Osteocyte (in vitro differentiated cells): Measurements from ENCODE around the gene CD44. TPM values are rescaled to one million over a fixed set of nuclear protein-coding genes. Genes with fewer than 3 reads are reported as not detected.

Source experiments
- DNase-seq: peaks from one replicate; pipeline ENCODE4 v3.0.0; 2021; ENCODE audit warnings: mixed read lengths; ENCODE audit not compliant: unreplicated experiment; ENCODE audit errors: extremely low spot score
- H3K27ac Mint-ChIP-seq: one replicate; pipeline ENCODE4 v1.8.0; 2021; ENCODE audit warnings: mild to moderate bottlenecking, mixed read lengths; ENCODE audit not compliant: unreplicated experiment
- H3K27me3 Mint-ChIP-seq: one replicate; pipeline ENCODE4 v1.8.0; 2021; ENCODE audit warnings: mixed read lengths; ENCODE audit not compliant: unreplicated experiment
- H3K36me3 Mint-ChIP-seq: one replicate; pipeline ENCODE4 v1.8.0; 2021; ENCODE audit warnings: mixed read lengths; ENCODE audit not compliant: unreplicated experiment
- H3K4me1 Mint-ChIP-seq: one replicate; pipeline ENCODE4 v1.8.0; 2021; ENCODE audit warnings: mixed read lengths; ENCODE audit not compliant: unreplicated experiment
- H3K4me3 Mint-ChIP-seq: one replicate; pipeline ENCODE4 v1.8.0; 2021; ENCODE audit warnings: mild to moderate bottlenecking, moderate library complexity, mixed read lengths; ENCODE audit not compliant: unreplicated experiment
- H3K9me3 Mint-ChIP-seq: one replicate; pipeline ENCODE4 v1.8.0; 2021; ENCODE audit warnings: mixed read lengths; ENCODE audit not compliant: unreplicated experiment
- CTCF ChIP-seq: fragments of 200-600 bp; sonication (generic); IDR thresholded peaks from 2 replicates; pipeline ENCODE4 v1.5.0; 2021; ENCODE audit warnings: antibody characterized with exemption, mild to moderate bottlenecking, moderate library complexity
- total RNA-seq: library from RNA; stranded (reverse); gene quantifications from 2 replicates; pipeline ENCODE4 v1.2.1, GENCODE V29; 2021

Gene CD44
- total RNA-seq, 1 donor from 2014 or later: 283 TPM

DNA sequence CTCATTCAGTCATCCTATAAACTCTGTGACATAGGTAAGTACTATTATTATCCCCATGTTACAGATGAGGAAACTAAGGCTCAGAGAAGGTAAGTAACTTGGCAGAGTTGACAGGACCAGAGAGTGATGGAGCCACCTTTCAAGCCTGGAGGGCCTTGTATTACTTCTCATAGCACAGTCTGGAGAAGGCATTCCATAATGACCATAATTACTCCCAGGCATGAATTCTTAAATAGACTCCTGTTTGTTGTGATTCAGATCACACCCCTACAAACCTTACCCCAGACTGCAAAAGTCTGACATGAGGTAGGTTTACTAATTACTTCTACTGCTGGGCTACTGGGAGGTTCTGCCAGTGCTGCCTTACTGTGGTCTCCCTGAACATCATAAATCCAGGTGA, 77.0 kb downstream of the CD44 start:
- no peak for DNase-seq
- Mint-ChIP-seq H3K27me3 (no peaks in the 10 kb centered on the region), H3K4me1 (peaks cover 40% of the 10 kb centered on the region), H3K9me3 (peaks cover 1% of the 10 kb centered on the region), H3K36me3 (peaks cover 36% of the 10 kb centered on the region), H3K27ac (peak overlapping the region; percentile 85), H3K4me3 (no peak overlapping the region)
- TF ChIP-seq CTCF: no peak

- no peak for TF ChIP-seq CTCF
- no peaks in the 10 kb centered on the region for H3K27me3 Mint-ChIP-seq
- H3K4me1 Mint-ChIP-seq: peaks cover 41% of the 10 kb centered on the region
- H3K9me3 Mint-ChIP-seq: no peaks in the 10 kb centered on the region
- DNase-seq: no peak
- H3K36me3 Mint-ChIP-seq: peaks cover 38% of the 10 kb centered on the region
- no peak overlapping the region for H3K4me3 Mint-ChIP-seq
- H3K27ac Mint-ChIP-seq: peak overlapping the region; percentile 34
Observed at GRCh38 chr11:35216962-35217678, 78.1 kb downstream of the CD44 start.

DNA sequence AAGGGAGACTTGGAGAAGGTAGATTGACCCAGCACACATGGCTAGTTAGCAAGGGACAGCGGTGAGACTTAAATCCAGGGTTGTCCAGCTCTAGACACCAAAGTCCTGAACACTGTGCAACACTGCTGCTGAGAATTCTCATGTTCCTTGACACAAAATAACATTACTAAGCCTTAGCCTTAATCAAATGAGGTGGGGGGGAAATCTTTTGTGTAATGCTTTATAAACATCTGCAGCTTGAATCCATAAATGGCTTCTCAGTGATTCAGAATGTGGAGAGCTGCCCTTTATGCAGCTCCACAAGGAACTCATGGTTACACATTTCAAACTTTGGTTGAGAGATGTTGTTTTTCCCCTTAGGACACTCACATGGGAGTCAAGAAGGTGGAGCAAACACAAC, 80.0 kb downstream of the CD44 start:
- no peak for TF ChIP-seq CTCF
- Mint-ChIP-seq H3K27ac (peak overlapping the region; percentile 52), H3K4me1 (peaks cover 45% of the 10 kb centered on the region), H3K27me3 (no peaks in the 10 kb centered on the region), H3K9me3 (no peaks in the 10 kb centered on the region), H3K4me3 (no peak overlapping the region), H3K36me3 (peaks cover 43% of the 10 kb centered on the region)
- DNase-seq: no peak

DNA sequence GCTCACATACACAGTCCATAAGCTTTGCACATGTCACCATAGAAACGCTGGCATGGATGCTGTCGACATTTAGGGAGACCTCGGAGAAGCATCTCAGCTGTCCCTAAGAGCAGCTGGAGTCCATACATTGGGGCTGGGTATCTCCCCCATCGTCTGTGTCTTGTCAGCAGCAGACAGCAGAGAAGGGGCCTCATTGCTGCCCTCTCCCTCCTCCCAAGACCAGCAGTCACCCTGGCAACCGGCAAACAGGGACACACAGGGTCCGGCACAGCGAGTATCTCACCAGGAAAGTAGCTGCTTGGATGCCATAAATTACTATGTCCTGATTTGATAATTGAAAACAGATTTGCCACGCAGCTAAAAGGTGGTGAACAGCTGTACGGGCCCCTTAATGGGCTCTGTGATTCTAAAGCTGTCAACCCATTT, 84.4 kb downstream of the CD44 start:
- Mint-ChIP-seq H3K9me3 (no peaks in the 10 kb centered on the region), H3K27ac (peak overlapping the region; percentile 89), H3K4me3 (no peak overlapping the region), H3K36me3 (peaks cover 51% of the 10 kb centered on the region), H3K4me1 (peaks cover 20% of the 10 kb centered on the region), H3K27me3 (no peaks in the 10 kb centered on the region)
- peak; percentile 87 for DNase-seq
- TF ChIP-seq CTCF: no peak

DNA sequence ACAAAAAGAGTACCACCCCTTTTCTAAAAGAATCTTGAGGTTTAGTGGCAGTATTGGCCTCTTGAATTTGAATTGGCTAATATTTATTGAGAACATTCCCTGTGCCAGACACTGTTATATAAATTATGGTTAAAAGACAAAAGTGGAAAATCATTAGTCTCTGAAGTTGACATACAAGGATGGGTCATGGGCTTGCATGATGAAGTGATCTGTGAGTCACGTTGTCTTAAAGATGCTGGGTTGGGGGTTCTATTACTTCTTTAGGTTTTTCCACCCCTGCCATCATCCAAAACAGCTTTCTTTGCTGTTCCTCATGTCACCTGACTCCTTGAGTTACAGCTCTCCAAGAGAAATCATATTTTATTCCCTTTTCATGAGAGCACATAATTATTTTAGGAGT, 85.0 kb downstream of the CD44 start:
- no peak for TF ChIP-seq CTCF
- Mint-ChIP-seq H3K27ac (peak overlapping the region; percentile 89), H3K36me3 (peaks cover 49% of the 10 kb centered on the region), H3K4me3 (no peak overlapping the region), H3K4me1 (peaks cover 14% of the 10 kb centered on the region), H3K27me3 (no peaks in the 10 kb centered on the region), H3K9me3 (no peaks in the 10 kb centered on the region)
- DNase-seq: no peak
